Measurements from ENCODE around the gene WFDC1.

WFDC1 gene

GRCh38 chr16:84302111-84302954 is 7.7 kb downstream of the WFDC1 start:
- no peak for DNase-seq (ENCODE audit: low read depth in 2 of 2)

GRCh38 chr16:84303023-84303422 is 8.3 kb downstream of the WFDC1 start:
- no peak for DNase-seq (ENCODE audit: low read depth in 2 of 2)

GRCh38 chr16:84303516-84303915 is 8.8 kb downstream of the WFDC1 start:
- DNase-seq (ENCODE audit: low read depth in 2 of 2): no peak

GRCh38 chr16:84306564-84306963 is 11.9 kb downstream of the WFDC1 start:
- no peak for DNase-seq (ENCODE audit: low read depth in 2 of 2)

GRCh38 chr16:84307209-84307954 is 12.7 kb downstream of the WFDC1 start:
- DNase-seq (ENCODE audit: low read depth in 2 of 2): no peak

GRCh38 chr16:84308120-84308519 is 13.4 kb downstream of the WFDC1 start:
- no peak for DNase-seq (ENCODE audit: low read depth in 2 of 2)

GRCh38 chr16:84310642-84311041 is 16.0 kb downstream of the WFDC1 start:
- DNase-seq (ENCODE audit: low read depth in 2 of 2): no peak

- DNase-seq (ENCODE audit: low read depth in 2 of 2): no peak
Observed at GRCh38 chr16:84312783-84313382, 18.2 kb downstream of the WFDC1 start.

GRCh38 chr16:84313921-84314320 is 19.2 kb downstream of the WFDC1 start:
- DNase-seq (ENCODE audit: low read depth in 2 of 2): no peak

- DNase-seq (ENCODE audit: low read depth in 2 of 2): no peak
Observed at GRCh38 chr16:84314373-84314772, 19.7 kb downstream of the WFDC1 start.

- no peak for DNase-seq (ENCODE audit: low read depth in 2 of 2)
Observed at GRCh38 chr16:84314814-84315213, 20.1 kb downstream of the WFDC1 start.

GRCh38 chr16:84315422-84315821 is 20.7 kb downstream of the WFDC1 start:
- no peak for DNase-seq (ENCODE audit: low read depth in 2 of 2)

- DNase-seq (ENCODE audit: low read depth in 2 of 2): no peak
Observed at GRCh38 chr16:84318091-84318975, 23.7 kb downstream of the WFDC1 start.

GRCh38 chr16:84319146-84319760 is 24.6 kb downstream of the WFDC1 start:
- no peak for DNase-seq (ENCODE audit: low read depth in 2 of 2)

- DNase-seq (ENCODE audit: low read depth in 2 of 2): no peak
Observed at GRCh38 chr16:84320511-84320910, 25.8 kb downstream of the WFDC1 start.

- no peak for DNase-seq (ENCODE audit: low read depth in 2 of 2)
Observed at GRCh38 chr16:84321932-84322331, 27.3 kb downstream of the WFDC1 start.

- no peak for DNase-seq (ENCODE audit: low read depth in 2 of 2)
Observed at GRCh38 chr16:84322749-84323148, 28.1 kb downstream of the WFDC1 start.

- no peak for DNase-seq (ENCODE audit: low read depth in 2 of 2)
Observed at GRCh38 chr16:84323606-84324005, 28.9 kb downstream of the WFDC1 start.

- no peak for DNase-seq (ENCODE audit: low read depth in 2 of 2)
Observed at GRCh38 chr16:84324434-84325262, 30.0 kb downstream of the WFDC1 start.

GRCh38 chr16:84326545-84326944 is 31.9 kb downstream of the WFDC1 start:
- no peak for DNase-seq (ENCODE audit: low read depth in 2 of 2)
